GM23338 (cell line): ENCODE data around the gene CCL27. TPM values are rescaled to one million over a fixed set of nuclear protein-coding genes. Genes with fewer than 3 reads are reported as not detected.

ENCODE experiments used
- ATAC-seq: fragments of 200-7000 bp; cut with Tn5 transposase; 3 replicates; pipeline ENCODE4 v1.9.1; 2020
- DNase-seq: peaks from one replicate; pipeline ENCODE4 v3.0.0-alpha.2; 2015; ENCODE audit warnings: low spot score
- H2AFZ ChIP-seq: fragments of 200-600 bp; sonication (generic); 2 replicates; pipeline ENCODE4 v1.8.0; 2016; ENCODE audit warnings: antibody characterized with exemption, mild to moderate bottlenecking, moderate library complexity
- H3F3A ChIP-seq: fragments of 200-600 bp; sonication (generic); replicated peaks from 2 replicates; pipeline ENCODE4 v1.8.0; 2017; ENCODE audit warnings: antibody characterized with exemption, mixed run types, low read depth
- H3K27ac ChIP-seq: fragments of 200-600 bp; sonication (generic); 2 replicates; pipeline ENCODE4 v1.6.1; 2016; ENCODE audit warnings: low read depth
- H3K27me3 ChIP-seq: fragments of 200-600 bp; sonication (generic); 2 replicates; pipeline ENCODE4 v1.8.0; 2016; ENCODE audit warnings: mild to moderate bottlenecking, mixed run types, moderate library complexity; ENCODE audit not compliant: insufficient read depth
- H3K36me3 ChIP-seq: fragments of 200-600 bp; sonication (generic); 2 replicates; pipeline ENCODE4 v1.8.0; 2016; ENCODE audit warnings: mild to moderate bottlenecking; ENCODE audit not compliant: insufficient read depth
- H3K4me1 ChIP-seq: fragments of 200-600 bp; sonication (generic); 2 replicates; pipeline ENCODE4 v1.8.0; 2016; ENCODE audit warnings: mild to moderate bottlenecking, moderate library complexity; ENCODE audit not compliant: insufficient read depth
- H3K4me2 ChIP-seq: fragments of 200-600 bp; sonication (generic); 2 replicates; pipeline ENCODE4 v1.7.1; 2017; ENCODE audit warnings: mixed run types
- H3K4me3 ChIP-seq: fragments of 200-600 bp; sonication (generic); 2 replicates; pipeline ENCODE4 v1.6.1; 2016; ENCODE audit warnings: mixed run types
- H3K79me2 ChIP-seq: fragments of 200-600 bp; sonication (generic); replicated peaks from 2 replicates; pipeline ENCODE4 v1.8.0; 2017; ENCODE audit warnings: mild to moderate bottlenecking; ENCODE audit not compliant: insufficient read depth
- H3K9me2 ChIP-seq: fragments of 200-600 bp; sonication (generic); 2 replicates; pipeline ENCODE4 v1.8.0; 2017; ENCODE audit not compliant: insufficient read depth
- H4K20me1 ChIP-seq: fragments of 200-600 bp; sonication (generic); replicated peaks from 2 replicates; pipeline ENCODE4 v1.8.0; 2017; ENCODE audit warnings: mild to moderate bottlenecking; ENCODE audit not compliant: insufficient read depth
- H3K27ac Mint-ChIP-seq: 2 replicates; pipeline ENCODE4 v1.8.0; 2020; ENCODE audit warnings: inconsistent platforms, mild to moderate bottlenecking, moderate library complexity, mixed read lengths
- H3K27me3 Mint-ChIP-seq: 3 replicates; pipeline ENCODE4 v1.8.0; 2022; ENCODE audit warnings: low read depth, mild to moderate bottlenecking, moderate library complexity, mixed read lengths, inconsistent platforms; ENCODE audit not compliant: insufficient read depth, poor library complexity
- H3K36me3 Mint-ChIP-seq: 3 replicates; pipeline ENCODE4 v1.8.0; 2021; ENCODE audit warnings: low read depth, mild to moderate bottlenecking, inconsistent platforms, moderate library complexity, mixed read lengths
- H3K4me1 Mint-ChIP-seq: 3 replicates; pipeline ENCODE4 v1.8.0; 2020; ENCODE audit warnings: mild to moderate bottlenecking, inconsistent platforms, mixed read lengths
- H3K4me3 Mint-ChIP-seq: 3 replicates; pipeline ENCODE4 v1.8.0; 2021; ENCODE audit warnings: moderate library complexity, mild to moderate bottlenecking, inconsistent platforms, mixed read lengths
- H3K9me3 Mint-ChIP-seq: 3 replicates; pipeline ENCODE4 v1.8.0; 2020; ENCODE audit warnings: moderate library complexity, mild to moderate bottlenecking, inconsistent platforms, mixed read lengths
- CREB1 ChIP-seq: fragments of 250-450 bp; sonication (Bioruptor Pico); IDR thresholded peaks from 2 replicates; pipeline ENCODE4 v1.5.0; 2020; ENCODE audit warnings: low read depth, mild to moderate bottlenecking, moderate library complexity
- EZH2 ChIP-seq: fragments of 200-600 bp; sonication (generic); IDR thresholded peaks from one replicate; pipeline ENCODE4 v1.8.0; 2017; ENCODE audit warnings: antibody characterized with exemption, mild to moderate bottlenecking, low read depth; ENCODE audit not compliant: unreplicated experiment
- EZH2phosphoT487 ChIP-seq: fragments of 200-600 bp; sonication (generic); IDR thresholded peaks from one replicate; pipeline ENCODE4 v1.8.1; 2018; ENCODE audit warnings: antibody characterized with exemption; ENCODE audit not compliant: unreplicated experiment
- JUNB ChIP-seq: IDR thresholded peaks from one replicate; pipeline ENCODE4 v1.6.1; 2016; ENCODE audit warnings: antibody characterized with exemption; ENCODE audit not compliant: unreplicated experiment
- POLR2AphosphoS5 ChIP-seq: IDR thresholded peaks from 2 replicates; pipeline ENCODE4 v1.6.1; 2016; ENCODE audit warnings: antibody characterized with exemption, low read depth
- ZNF331 ChIP-seq: fragments of 250-450 bp; sonication (Bioruptor Pico); IDR thresholded peaks from 2 replicates; pipeline ENCODE4 v1.5.0; 2020; ENCODE audit warnings: low read depth, mild to moderate bottlenecking, moderate library complexity
- ZNF462 ChIP-seq: fragments of 250-450 bp; sonication (Bioruptor Pico); IDR thresholded peaks from 2 replicates; pipeline ENCODE4 v1.5.0; 2020; ENCODE audit warnings: mild to moderate bottlenecking, moderate library complexity
- polyA plus RNA-seq: library from polyadenylated mRNA; unstranded; fragments of >200 nt; fragmentation: Nextera tagmentation; extraction: Ambion mirVana; gene quantifications from 2 replicates; pipeline ENCODE4 v1.2.1, GENCODE V29; 2016
- total RNA-seq: library from RNA; depleted of rRNA; stranded (reverse); fragments of >200 nt; shearing (Covaris generic); gene quantifications from 2 replicates; pipeline ENCODE4 v1.2.3, GENCODE V29; 2014
- TF ChIP-seq, protein P1 (sequence below), 2 experiments: fragments of 200-600 bp in 1 of 2; sonication (generic) in 1 of 2; conservative IDR thresholded peaks; 2 replicates each; pipeline versions ENCODE4 v1.5.1 to v1.6.1; 2016 to 2017; ENCODE audit warnings: antibody characterized with exemption in 2 of 2, low read depth in 2 of 2, mild to moderate bottlenecking in 2 of 2, moderate library complexity in 1 of 2

Gene CCL27
- total and polyA plus RNA-seq, 2 experiments from 2014 or later = not detected

- Histone ChIP-seq H3K4me1 (peaks cover 13% of the 10 kb centered on the region; the same call in 1 of the 2 replicates), H3K27ac (no peak within 1 kb of the TSS), H3K4me2 (peak within 1 kb of the TSS; percentile 81), H3K36me3 (no peaks in the 10 kb centered on the region), H3F3A (0 out of 2 replicates have a peak, but pooled peaks cover 3% of the 10 kb centered on the region), H3K27me3 (peaks cover 92% of the 10 kb centered on the region), H3K9me2 (no peaks in the 10 kb centered on the region), H4K20me1 (no peaks in the 10 kb centered on the region; the same call in 1 of the 2 replicates), H2AFZ (peak within 1 kb of the TSS; percentile 81; the same call in 1 of the 2 replicates), H3K4me3 (peak within 1 kb of the TSS; percentile 54), H3K79me2 (no peaks in the 10 kb centered on the region)
- TF ChIP-seq, protein P1, sequence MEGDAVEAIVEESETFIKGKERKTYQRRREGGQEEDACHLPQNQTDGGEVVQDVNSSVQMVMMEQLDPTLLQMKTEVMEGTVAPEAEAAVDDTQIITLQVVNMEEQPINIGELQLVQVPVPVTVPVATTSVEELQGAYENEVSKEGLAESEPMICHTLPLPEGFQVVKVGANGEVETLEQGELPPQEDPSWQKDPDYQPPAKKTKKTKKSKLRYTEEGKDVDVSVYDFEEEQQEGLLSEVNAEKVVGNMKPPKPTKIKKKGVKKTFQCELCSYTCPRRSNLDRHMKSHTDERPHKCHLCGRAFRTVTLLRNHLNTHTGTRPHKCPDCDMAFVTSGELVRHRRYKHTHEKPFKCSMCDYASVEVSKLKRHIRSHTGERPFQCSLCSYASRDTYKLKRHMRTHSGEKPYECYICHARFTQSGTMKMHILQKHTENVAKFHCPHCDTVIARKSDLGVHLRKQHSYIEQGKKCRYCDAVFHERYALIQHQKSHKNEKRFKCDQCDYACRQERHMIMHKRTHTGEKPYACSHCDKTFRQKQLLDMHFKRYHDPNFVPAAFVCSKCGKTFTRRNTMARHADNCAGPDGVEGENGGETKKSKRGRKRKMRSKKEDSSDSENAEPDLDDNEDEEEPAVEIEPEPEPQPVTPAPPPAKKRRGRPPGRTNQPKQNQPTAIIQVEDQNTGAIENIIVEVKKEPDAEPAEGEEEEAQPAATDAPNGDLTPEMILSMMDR (conservative IDR thresholded peaks at IDR 0.05; ENCODE audit: low read depth in 2 of 2) = peak in 1 of 2 experiments; percentile 24; a peak in 1 of 4 replicates
- TF ChIP-seq EZH2phosphoT487 (no peak), JUNB (no peak), POLR2AphosphoS5 (no peak), ZNF331 (CRISPR knock-in tag) (no peak), EZH2 (peak; percentile 85), ZNF462 (CRISPR knock-in tag) (no peak), CREB1 (CRISPR knock-in tag) (no peak)
- Mint-ChIP-seq H3K36me3 (peaks cover 4% of the 10 kb centered on the region; the same call in 1 of the 3 replicates), H3K27ac (no peak within 1 kb of the TSS), H3K27me3 (peaks cover 75% of the 10 kb centered on the region), H3K4me3 (peak within 1 kb of the TSS; percentile 78), H3K4me1 (peaks cover 29% of the 10 kb centered on the region), H3K9me3 (peaks cover 4% of the 10 kb centered on the region; the same call in 1 of the 3 replicates)
- ATAC-seq = peak; percentile 79
- DNase-seq = peak; percentile 69
Measured at GRCh38 chr9:34628656-34629490, 33.6 kb downstream of the CCL27 start, which contains the start of gene ARID3C. TSS of gene ARID3C (minus strand) at chr9:34629066. CDS start at chr9:34628014, 1,052 bp downstream.
